Sciatic nerve (tissue), 2 donors: ENCODE data around the gene CRTAC1. TPM values are rescaled to one million over a fixed set of nuclear protein-coding genes. Genes with fewer than 3 reads are reported as not detected.
A peak's percentile ranks its signal among the peaks of the same experiment; 100 is the strongest.

Experiments
- ATAC-seq: fragments of 200-7000 bp; cut with Tn5 transposase; one replicate; pipeline ENCODE4 v1.9.1; 2020; ENCODE audit warnings: mild to moderate bottlenecking, moderate library complexity
- DNase-seq: peaks from one replicate; pipeline ENCODE4 v3.0.0-alpha.2; 2020; ENCODE audit warnings: low spot score
- intact Hi-C: fragments of 100-400 bp; cut with DNase I; formaldehyde crosslinking; loops from one replicate; pipeline ENCODE4 v1.14.2; 2022
- total RNA-seq: library from RNA; stranded (reverse); fragmentation: NEBNext Ultra II Directional; extraction: Animal tissue kit (Norgen Biotek cat#: 25700); gene quantifications from one replicate; pipeline ENCODE4 v1.2.1, GENCODE V29; 2021
- donor health status: DM: no; HTN: no; CAD: no.
- donor health status: DM: no; HTN: no; CAD: no.

The CRTAC1 gene
- total RNA-seq, 1 donor from 2014 or later = 23.0 TPM

- intact Hi-C loops = no loop called here
- DNase-seq (no peak), ATAC-seq (no peak)
Observed at GRCh38 chr10:97931041-97931440, 99.4 kb downstream of the CRTAC1 start.

DNA sequence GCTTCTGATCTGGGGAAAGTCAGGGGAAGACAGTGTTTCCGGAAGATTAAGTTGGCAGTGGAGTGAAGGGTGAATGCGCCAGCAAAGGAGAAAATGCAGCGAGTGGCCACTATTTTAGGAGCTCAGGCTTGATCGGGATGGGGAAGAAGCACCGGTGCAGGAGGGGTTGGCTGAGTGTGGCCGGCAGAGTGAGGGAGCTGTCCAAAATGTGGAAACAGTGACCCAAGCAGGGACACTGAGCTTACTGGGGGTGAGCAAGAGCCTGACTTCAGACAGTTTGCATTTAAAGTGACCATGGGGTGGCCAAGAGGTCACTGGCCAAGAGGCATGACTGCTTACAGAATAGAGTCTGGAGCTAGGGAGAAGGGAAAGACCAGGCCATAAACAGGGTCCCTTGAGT lies 101.5 kb downstream of the CRTAC1 start:
- ATAC-seq (no peak), DNase-seq (no peak)
- intact Hi-C loops = no loop called here

DNA sequence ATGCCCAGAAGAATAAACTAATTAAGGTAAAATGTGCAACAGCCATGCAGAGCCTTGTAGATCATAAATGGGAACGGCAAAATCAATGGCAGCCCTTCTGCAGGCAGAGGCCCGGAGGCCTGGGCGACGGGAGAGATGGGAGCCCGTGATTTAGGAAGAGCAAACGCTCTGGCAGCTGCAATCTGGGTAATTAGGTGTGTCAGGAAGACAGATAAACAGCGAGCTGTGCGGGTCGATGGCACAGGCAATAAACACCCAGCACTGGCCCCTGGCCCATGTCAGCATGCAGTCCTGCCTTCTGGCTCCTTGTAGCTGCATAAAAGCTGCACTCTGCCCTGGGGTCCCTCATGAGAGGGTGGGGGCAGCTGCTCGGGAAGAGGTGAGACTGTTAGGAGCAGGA lies 102.8 kb downstream of the CRTAC1 start:
- DNase-seq (no peak), ATAC-seq (no peak)
- intact Hi-C loops = no loop called here

DNA sequence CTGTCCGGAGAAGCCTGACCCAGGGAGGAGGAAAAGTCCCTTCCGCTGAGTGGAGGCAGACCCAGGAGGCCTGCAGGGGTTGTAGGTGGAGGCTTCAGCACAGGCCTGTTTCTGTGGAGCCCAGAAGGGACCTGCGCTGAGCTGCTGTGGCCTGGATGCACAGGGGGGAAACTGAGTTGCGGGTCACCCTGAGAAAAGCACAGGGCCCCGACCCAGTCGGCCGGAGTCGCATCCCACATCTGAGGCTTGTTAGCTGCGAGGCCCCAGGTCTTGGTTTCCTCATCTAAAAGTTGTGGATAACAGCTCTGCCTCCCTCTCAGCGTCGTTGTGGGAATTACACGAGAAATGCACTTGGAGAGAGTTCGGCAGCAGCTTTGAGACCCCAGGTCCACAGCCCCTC lies 104.4 kb downstream of the CRTAC1 start:
- ATAC-seq (no peak), DNase-seq (no peak)
- intact Hi-C loops = no loop called here

GRCh38 chr10:97925308-97925938 lies 105.0 kb downstream of the CRTAC1 start:
- DNase-seq (no peak), ATAC-seq (no peak)
- intact Hi-C loops = no loop called here

DNA sequence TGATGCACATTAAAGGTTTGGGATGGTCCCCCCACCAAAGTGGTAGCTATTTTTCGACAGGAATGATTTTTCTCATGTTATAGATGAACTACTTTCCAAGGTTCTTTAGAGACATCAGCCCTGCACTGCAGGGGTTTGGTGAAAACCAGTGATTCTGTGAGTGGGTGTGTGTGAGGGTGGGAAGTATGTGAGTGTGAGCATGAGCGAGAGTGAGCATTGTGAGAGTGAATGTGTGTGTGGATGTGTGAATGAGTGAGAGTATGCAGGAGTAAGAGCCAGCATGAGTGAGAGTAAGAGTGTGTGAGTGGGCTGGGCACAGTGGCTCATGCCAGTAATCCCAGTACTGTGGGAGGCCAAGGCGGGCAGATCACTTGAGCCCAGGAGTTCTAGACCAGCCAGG lies 105.7 kb downstream of the CRTAC1 start:
- ATAC-seq (no peak), DNase-seq (no peak)
- intact Hi-C loops = no loop called here

DNA sequence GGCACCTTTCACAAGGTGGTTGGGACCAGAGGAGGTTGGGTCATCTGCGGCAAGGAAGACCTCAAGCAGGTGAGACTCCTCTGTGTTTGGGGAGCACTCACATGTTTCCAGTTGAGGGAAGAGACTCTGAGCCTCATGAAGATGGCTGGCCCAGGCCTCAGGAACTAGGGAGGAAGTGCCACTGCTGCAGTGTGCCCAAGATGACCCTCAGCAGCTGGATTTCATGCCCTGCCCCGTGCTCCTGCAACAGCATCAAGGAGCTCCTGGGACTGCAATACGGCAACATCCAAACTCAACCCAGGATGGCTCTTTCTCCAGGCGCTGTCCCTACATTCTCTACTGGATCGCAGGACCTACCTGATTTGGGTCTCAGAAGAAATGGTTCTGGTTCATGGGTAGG lies 106.9 kb downstream of the CRTAC1 start:
- ATAC-seq (no peak), DNase-seq (no peak)
- intact Hi-C loops = no loop called here

GRCh38 chr10:97923057-97923456 lies 107.4 kb downstream of the CRTAC1 start:
- ATAC-seq (no peak), DNase-seq (no peak)
- intact Hi-C loops = no loop called here

- ATAC-seq = no peak
- intact Hi-C loops = no loop called here
- DNase-seq = no peak
Observed at GRCh38 chr10:97922022-97922758, 108.2 kb downstream of the CRTAC1 start.

DNA sequence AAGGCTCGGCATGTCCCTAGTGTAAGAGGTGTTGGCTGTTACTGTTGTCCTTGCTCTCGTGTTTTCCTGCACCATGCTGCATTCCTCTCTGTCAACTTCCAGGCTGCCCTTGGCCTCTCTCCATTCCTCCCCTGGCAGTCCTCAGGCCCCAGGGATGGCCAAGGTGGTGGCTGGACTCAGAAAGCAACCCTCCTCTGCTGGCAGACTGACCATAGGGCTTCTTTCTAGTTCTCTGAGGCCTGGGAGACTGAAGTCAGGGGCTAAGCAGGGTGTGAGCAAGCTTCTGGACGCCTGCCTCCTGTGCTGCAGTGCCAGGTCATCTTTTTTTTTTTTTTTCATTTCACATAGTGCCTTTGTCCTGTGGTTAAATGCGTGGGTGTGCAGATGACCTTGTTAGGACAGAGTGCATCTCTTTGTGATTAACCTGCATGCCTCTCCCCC lies 108.8 kb downstream of the CRTAC1 start:
- ATAC-seq = no peak
- intact Hi-C loops = no loop called here
- DNase-seq = no peak

GRCh38 chr10:97920865-97921264 lies 109.6 kb downstream of the CRTAC1 start:
- DNase-seq (no peak), ATAC-seq (no peak)
- intact Hi-C loops = no loop called here

DNA sequence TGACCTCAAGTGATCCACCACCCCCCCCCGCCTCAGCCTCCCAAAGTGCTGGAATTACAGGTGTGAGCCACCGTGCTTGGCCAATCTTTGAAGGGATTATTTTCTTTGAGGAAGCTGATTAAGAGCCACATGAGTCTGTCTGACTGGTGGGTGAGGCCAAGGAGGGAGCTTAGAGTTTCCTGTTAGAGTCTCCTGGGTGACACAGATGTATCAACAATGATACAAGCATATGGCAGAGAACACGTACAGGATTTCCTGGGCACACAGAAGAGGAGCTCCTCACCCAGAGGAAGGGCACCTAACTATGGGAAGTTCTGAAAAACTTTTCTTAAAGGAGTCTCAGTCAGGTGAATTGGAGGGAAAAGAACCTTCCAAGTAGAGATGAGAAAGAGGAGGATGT lies 111.4 kb downstream of the CRTAC1 start:
- DNase-seq (no peak), ATAC-seq (no peak)
- intact Hi-C loops = loop anchor here (5.0 kb wide), 1 partner anchor 123 kb away; no protein-coding TSS in a partner anchor

- DNase-seq (no peak), ATAC-seq (peak; percentile 80)
- intact Hi-C loops = loop anchor here (5.0 kb wide), 1 partner anchor 126 kb away; no protein-coding TSS in a partner anchor
Observed at GRCh38 chr10:97916586-97916985, 113.8 kb downstream of the CRTAC1 start.

DNA sequence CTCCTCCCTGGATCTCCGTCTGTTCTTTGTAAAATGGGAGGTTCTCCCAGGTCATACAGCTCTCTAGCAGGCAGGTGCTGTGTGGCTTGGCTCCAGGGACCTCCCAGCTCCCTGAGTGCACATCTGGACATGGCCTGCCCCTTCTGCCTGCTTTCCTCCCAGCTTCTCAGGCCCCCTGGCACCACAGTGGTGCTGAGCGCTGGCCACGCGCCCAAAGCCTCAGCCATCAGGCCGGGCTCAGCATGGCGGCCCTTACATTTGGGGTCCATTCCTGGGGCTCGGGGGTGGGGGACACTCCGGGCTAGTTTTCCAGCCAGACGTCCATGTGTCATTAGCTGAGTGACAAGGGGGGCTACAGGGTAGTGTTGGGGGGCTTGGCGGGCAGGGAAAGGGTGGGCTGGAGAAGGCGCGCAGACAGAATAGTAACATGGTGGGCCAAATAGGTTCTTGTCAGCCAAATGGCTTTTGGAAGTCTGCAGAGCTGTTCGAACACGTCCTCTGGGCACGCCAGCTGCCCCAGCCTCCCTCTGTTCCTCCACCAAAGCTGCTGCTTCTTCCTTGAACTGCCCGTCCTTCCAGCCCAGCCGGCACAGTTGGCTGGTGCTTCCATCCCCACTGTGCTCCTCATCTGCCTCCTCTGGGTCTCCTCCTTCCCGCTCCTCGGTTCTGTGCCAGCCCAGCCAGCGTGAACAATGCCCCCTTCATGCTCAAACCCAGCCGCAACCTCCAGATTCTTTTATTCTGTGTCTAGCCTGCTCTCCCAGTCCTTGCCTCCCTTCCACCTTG lies 114.9 kb downstream of the CRTAC1 start:
- ATAC-seq (peak; percentile 19), DNase-seq (no peak)
- intact Hi-C loops = loop anchor here (5.0 kb wide), 1 partner anchor 127 kb away; no protein-coding TSS in a partner anchor

GRCh38 chr10:97914837-97915211 lies 115.6 kb downstream of the CRTAC1 start:
- intact Hi-C loops = loop anchor here (5.0 kb wide), 1 partner anchor 127 kb away; no protein-coding TSS in a partner anchor
- ATAC-seq (peak; percentile 82), DNase-seq (peak; percentile 88)

- ATAC-seq (peak; percentile 23), DNase-seq (no peak)
- intact Hi-C loops = no loop called here
Observed at GRCh38 chr10:97914171-97914836, 116.1 kb downstream of the CRTAC1 start.

- intact Hi-C loops = no loop called here
- no peak for ATAC-seq
- no peak for DNase-seq
Observed at GRCh38 chr10:97913614-97914013, 116.8 kb downstream of the CRTAC1 start.

- ATAC-seq (no peak), DNase-seq (no peak)
- intact Hi-C loops = no loop called here
Observed at GRCh38 chr10:97913193-97913592, 117.2 kb downstream of the CRTAC1 start.

DNA sequence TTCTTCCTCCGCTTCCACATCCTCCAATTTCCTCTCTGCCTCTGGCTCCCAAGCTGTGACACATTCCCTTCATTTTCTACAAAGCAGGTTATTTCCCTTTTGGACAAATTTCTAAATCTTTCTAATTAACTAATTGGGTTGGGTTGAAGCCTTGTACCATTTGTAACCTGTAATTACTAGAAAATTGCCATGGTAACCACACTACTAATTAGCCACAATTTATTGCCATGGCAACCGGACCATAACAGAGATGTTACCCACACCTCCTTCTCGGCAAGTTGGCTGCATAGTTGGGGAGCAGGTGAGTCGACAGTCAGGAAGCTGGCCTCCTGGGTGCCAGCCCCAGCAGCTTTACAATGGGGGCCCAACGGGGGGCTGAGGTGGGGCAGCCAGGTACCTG lies 119.2 kb downstream of the CRTAC1 start:
- ATAC-seq = no peak
- DNase-seq = no peak
- intact Hi-C loops = no loop called here
